GM18858 (cell line): ENCODE results near the gene MFAP3L.
"Not testable (repeated sequence)": the region's sequence is repeated elsewhere in the genome, so short reads cannot be mapped to it uniquely, and the experiment has no call there.

Experiments
- ATAC-seq: cut with Tn5 transposase; IDR thresholded peaks from one replicate; pipeline ENCODE4 v1.9.1; 2021; ENCODE audit not compliant: unreplicated experiment

The MFAP3L gene

GRCh38 chr4:169945636-169946035 lies 80.6 kb downstream of the MFAP3L start:
- ATAC-seq, result no peak

GRCh38 chr4:169943601-169944000 lies 82.6 kb downstream of the MFAP3L start:
- not testable (repeated sequence) for ATAC-seq

DNA sequence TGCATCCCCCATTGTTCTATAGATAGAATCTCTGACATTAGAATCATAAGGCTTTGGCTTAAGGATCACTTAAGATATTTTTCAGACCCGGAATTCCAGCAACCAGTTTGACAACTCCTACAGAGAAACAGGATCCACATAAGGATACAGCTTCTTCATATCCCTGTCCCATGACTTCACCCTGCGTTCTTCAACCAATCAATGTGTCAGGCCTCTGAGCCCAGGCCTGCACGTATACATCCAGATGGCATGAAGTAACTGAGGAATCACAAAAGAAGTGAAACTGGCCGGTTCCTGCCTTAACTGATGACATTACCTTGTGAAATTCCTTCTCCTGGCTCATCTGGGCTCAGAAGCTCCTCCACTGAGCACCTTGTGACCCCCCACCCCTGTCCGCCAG lies 85.1 kb downstream of the MFAP3L start:
- ATAC-seq, result no peak

- ATAC-seq, result no peak
These were observed 85.7 kb downstream of the MFAP3L start for GRCh38 chr4:169940460-169940859.
